ENCODE measurements around the gene PCDH9.

Gene PCDH9

DNA sequence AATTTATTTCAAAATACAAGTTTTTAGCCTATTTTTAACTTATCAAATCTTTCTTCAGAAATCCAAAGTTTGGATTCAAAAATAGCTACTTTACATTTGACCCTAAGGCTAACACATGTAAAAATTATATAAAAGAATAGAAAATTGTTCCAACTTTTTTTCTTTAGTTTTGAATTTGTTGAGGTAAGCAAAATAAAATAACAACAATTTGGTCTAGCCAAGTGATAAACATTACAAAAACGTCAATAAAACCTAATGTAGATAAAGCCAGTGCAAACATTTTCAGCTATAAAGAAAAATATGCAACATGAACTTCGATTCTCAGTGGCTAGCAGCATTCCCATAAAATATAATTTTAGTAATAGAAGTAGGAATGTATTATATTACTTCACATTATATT, 400.3 kb downstream of the PCDH9 start:
- TF ChIP-seq, protein P1, sequence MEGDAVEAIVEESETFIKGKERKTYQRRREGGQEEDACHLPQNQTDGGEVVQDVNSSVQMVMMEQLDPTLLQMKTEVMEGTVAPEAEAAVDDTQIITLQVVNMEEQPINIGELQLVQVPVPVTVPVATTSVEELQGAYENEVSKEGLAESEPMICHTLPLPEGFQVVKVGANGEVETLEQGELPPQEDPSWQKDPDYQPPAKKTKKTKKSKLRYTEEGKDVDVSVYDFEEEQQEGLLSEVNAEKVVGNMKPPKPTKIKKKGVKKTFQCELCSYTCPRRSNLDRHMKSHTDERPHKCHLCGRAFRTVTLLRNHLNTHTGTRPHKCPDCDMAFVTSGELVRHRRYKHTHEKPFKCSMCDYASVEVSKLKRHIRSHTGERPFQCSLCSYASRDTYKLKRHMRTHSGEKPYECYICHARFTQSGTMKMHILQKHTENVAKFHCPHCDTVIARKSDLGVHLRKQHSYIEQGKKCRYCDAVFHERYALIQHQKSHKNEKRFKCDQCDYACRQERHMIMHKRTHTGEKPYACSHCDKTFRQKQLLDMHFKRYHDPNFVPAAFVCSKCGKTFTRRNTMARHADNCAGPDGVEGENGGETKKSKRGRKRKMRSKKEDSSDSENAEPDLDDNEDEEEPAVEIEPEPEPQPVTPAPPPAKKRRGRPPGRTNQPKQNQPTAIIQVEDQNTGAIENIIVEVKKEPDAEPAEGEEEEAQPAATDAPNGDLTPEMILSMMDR (IDR thresholded peaks at IDR 0.05), result no peak

DNA sequence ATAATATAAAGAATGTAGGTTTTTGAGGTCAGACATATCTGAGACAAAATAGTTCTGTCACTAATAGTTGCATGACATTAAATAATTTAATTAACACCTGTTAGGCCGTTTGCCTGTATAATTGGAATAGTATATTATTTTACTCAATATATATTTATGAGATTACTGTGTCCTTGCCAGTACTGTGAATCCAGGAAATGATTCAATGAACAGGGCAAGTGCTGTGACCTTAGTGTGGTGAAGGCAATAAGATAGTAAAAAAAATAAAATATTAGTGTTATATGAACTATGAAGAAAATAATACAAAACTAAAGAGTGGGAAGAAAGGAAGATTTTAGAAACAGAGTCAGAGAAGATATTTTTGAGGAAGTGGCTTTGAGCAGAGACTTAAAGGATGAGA, 403.7 kb downstream of the PCDH9 start:
- TF ChIP-seq, protein P1 (IDR thresholded peaks at IDR 0.05), result no peak

DNA sequence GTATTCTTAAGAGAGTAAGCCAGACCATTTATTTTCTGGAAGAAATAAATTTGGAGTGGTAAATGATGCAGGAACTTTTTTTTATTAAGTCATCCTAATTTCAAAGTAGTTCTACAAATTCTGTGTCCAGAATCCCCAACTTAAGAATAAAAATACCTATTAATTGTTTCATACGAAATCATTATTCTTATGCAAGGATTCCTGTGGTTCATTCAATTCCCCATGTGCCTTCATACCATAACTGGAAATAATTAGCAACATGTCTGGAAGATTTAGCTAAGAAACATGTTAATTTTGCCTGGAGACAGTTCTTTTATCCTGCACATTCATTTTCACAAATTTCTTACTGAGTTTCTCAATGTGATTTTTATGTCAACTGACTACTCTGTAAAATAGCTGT, 408.6 kb downstream of the PCDH9 start:
- TF ChIP-seq, protein P1 (IDR thresholded peaks at IDR 0.05), result no peak

DNA sequence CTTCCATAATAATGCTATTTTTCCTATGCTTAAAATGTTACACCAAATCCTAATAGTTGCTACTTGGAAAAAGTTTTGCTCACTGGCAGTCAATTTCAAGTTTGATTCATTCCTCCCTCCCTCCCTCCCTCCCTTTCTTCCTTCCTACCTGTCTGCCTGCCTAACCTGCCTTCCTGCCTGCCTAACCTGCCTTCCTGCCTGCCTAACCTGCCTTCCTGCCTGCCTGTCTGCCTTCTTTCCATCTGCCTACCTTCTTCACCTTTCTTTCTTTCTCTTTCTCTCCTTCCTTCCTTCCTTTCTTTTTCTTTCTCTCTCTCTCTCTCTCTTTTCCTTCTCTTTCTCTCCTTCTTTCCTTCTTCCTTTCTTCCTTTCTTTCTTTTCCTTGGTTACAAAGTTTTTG, 418.7 kb downstream of the PCDH9 start:
- TF ChIP-seq, protein P1 (IDR thresholded peaks at IDR 0.05), result no peak

DNA sequence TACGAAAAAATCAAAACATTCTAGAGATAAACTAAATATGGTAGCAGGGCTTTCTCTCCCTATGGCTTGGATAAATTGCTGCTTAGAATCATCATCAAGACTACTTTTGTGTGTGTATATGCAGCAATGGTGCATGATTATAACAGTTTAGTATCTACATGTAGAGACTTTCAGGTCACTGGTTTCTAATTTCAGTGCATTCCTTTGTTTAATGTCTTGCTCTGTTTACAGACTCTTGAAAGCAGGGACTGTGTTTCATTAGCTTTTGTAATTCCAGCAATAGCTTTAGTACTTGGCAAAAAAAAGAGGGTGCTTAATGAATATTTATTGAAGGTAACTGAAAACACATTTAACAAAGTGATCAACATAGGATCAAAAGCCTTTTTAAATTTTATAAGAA, 420.7 kb downstream of the PCDH9 start:
- TF ChIP-seq, protein P1 (IDR thresholded peaks at IDR 0.05), result no peak

DNA sequence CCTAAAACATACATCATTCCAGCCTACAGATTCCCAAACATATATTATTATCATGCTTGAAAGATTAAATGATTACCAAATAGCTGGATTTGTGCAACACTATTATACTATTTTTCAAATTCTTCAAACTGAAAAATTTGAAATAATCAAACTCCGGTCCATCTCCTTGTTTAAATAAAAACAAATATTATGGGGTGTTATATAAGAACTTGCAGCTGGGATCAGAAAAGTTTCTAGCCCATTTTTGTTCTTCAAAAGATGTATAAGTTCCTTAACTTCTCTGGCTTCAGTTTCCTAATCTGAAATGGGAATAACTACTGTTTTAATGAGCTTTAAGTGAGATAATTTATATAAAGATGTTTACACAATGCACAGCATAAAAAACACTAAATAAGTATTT, 422.9 kb downstream of the PCDH9 start:
- TF ChIP-seq, protein P1 (IDR thresholded peaks at IDR 0.05), result no peak

DNA sequence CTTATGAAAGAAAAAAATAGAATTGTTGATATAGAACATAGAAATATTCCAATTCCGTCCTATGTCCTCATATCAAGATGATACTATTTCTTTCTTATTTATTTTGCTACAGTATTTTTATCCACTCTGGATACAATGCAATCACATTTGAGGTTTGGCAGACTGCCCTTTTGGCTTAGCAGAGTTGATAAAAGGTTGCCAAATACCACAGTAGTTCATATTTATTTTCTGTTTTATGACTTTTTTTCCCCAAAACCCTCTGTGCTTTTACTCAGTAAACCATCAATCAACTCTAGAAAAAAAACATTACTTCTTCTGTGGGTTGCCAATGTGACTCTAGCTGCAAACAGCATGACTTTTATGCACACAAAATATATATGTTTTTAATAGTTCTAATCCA, 424.5 kb downstream of the PCDH9 start:
- TF ChIP-seq, protein P1 (IDR thresholded peaks at IDR 0.05), result no peak

DNA sequence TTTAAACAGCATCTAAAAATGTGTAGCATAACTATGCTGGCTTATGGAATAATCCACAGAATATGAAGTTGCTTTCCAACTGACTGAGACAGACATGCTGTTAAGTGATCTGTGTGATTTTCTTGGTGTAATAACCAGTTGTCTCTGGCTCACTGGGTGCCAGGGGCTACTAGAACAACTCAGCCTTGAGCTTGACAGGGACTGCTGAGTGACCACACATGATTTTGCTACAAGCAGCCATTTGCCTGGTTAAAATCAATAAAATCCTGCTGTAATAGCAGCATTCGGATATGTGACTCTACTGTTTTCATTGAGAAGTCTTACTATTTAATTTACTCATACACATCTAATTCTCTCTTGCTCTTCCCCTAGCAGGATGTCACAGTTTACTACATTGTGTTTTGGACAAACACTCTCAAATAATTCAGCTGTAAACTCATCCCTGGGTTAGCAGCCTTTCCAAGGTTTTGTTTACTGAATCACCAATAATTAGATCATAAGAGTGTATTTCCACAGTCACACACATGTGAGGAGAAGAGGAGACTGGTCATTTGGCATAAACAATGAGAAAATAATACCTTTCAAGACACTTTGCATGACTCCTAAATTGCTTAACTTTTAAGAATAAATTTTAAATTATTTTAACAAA, 426.2 kb downstream of the PCDH9 start:
- TF ChIP-seq, protein P1 (IDR thresholded peaks at IDR 0.05), result no peak

Measured in LNCAP (cell line).